Thymus (tissue), 11 donors: ENCODE data around the gene SLX9. TPM values are rescaled to one million over a fixed set of nuclear protein-coding genes. Genes with fewer than 3 reads are reported as not detected.
"Not testable (repeated sequence)": the region's sequence is repeated elsewhere in the genome, so short reads cannot be mapped to it uniquely, and the experiment has no call there.

Experiments
- DNase-seq, 9 donors: peaks; one replicate each; pipeline ENCODE4 v3.0.0-alpha.2; 2013; ENCODE audit warnings: low spot score in 9 of 9, low read depth in 6 of 9, missing footprints in 1 of 9
- H3K27ac ChIP-seq, 2 donors: one replicate each; pipeline ENCODE4 v1.5.1; 2013; ENCODE audit warnings: control low read depth in 1 of 2, low read depth in 1 of 2, low read length in 1 of 2, mild to moderate bottlenecking in 1 of 2, moderate library complexity in 1 of 2
- H3K27me3 ChIP-seq, 2 donors: one replicate each; pipeline ENCODE4 v1.5.1; 2013; ENCODE audit warnings: low read length in 1 of 2; ENCODE audit not compliant: control insufficient read depth in 2 of 2, insufficient read depth in 1 of 2
- H3K36me3 ChIP-seq, 2 donors: one replicate each; pipeline ENCODE4 v1.5.1; 2013; ENCODE audit warnings: low read length in 1 of 2, mild to moderate bottlenecking in 1 of 2, moderate library complexity in 1 of 2; ENCODE audit not compliant: control insufficient read depth in 2 of 2, insufficient read depth in 2 of 2
- H3K4me1 ChIP-seq, 2 donors: one replicate each; pipeline ENCODE4 v1.5.1; 2013; ENCODE audit warnings: low read length in 2 of 2; ENCODE audit not compliant: control insufficient read depth in 2 of 2, insufficient read depth in 2 of 2
- H3K4me3 ChIP-seq, 2 donors: one replicate each; pipeline ENCODE4 v1.5.1; 2013; ENCODE audit warnings: low read length in 2 of 2, control low read depth in 1 of 2, mild to moderate bottlenecking in 1 of 2
- H3K9me3 ChIP-seq, 2 donors: one replicate each; pipeline ENCODE4 v1.5.1; 2013; ENCODE audit warnings: low read length in 1 of 2, mild to moderate bottlenecking in 1 of 2; ENCODE audit not compliant: control insufficient read depth in 2 of 2, insufficient read depth in 1 of 2
- WGBS: extraction: QIAGEN DNeasy Blood & Tissue Kit; methylation state at CpG from one replicate; pipeline ENCODE4 v1.1.7; 2013; 5-methylcytosine and 5-hydroxymethylcytosine counted together
- polyA plus RNA-seq: library from polyadenylated mRNA; stranded (reverse); fragments of 200-250 nt; gene quantifications from one replicate; pipeline ENCODE4 v1.2.3, GENCODE V29; 2013
- total RNA-seq: library from RNA; stranded (reverse); fragments of 120-200 nt; gene quantifications from one replicate; pipeline ENCODE4 v1.2.4, GENCODE V29; 2013
- donor health status: healthy.

The SLX9 gene
- total and polyA plus RNA-seq, 2 donors = 28.4 to 29.0 TPM

DNA sequence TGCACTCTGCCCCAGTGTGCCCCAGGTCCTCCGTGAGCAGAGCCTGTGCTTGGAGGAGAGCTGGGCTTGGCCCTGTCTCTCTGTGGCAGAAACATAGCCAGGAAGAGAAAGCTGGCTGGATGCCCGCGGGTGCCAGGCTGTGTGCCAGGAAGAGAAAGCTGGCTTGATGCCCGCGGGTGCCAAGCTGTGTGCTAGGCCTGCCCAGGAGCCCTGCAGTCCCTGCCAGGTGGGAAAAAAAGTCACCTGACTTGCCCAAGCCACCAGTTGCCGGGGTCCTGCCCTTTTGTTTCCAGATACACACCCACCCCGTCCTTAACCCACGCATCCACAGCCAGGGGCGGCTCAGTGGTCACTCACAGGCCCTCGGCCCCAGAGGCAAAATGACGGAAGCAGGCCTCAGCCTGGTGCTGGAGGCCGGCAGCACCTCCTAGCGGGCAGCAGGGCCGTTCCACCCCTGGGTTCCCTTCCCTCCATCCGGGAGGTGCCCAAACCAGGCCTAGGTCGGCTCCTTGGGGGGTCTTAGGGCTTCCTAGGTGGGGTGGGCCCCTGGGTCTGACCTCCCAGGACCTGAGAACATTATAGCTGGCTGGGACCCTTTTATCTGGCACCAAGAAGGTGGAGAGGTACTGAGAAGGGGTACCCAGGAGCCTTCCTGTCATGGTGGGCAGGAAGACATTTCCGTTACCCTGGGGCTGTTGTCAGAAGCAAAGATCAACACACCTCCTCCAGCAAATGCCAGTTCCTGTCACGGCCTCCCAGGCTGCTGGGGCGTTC lies 28.3 kb upstream of the SLX9 start:
- Histone ChIP-seq H3K9me3 (peaks cover 1 to 22% of the 10 kb centered on the region in 2 donors), H3K27ac (peak overlapping the region; percentile 92 to 97), H3K4me3 (peak overlapping the region; percentile 28 to 33), H3K36me3 (peaks cover 33 to 44% of the 10 kb centered on the region in 2 donors), H3K4me1 (peaks cover 60 to 93% of the 10 kb centered on the region in 2 donors), H3K27me3 (no peaks in the 10 kb centered on the region)
- DNase-seq = peak in 4 of 9 donors; percentile 73 to 88 (median 76)
- WGBS = 18% methylated on average over 19 of the region's 19 CpGs

DNA sequence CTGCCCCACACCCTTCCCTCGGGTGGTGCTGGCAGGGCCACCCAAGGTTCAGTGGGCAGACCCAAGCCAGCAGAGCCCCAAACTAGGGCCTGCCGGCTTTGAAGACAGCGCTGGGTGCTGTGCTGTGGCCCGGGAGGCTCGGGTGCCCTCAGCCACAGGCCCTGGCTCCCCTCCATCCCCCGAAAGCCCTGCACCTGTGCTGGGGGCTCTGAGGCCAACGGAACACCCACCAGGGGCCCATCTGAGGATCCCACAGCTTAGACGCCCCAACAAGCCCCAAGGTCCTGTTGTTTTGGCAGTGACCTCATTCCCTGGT lies 27.7 kb upstream of the SLX9 start:
- H3K9me3 ChIP-seq = peaks cover 1 to 22% of the 10 kb centered on the region in 2 donors
- 5% methylated on average over 8 of the region's 8 CpGs for WGBS
- no peak for DNase-seq
- no peaks in the 10 kb centered on the region for H3K27me3 ChIP-seq
- H3K4me1 ChIP-seq = peaks cover 61 to 92% of the 10 kb centered on the region in 2 donors
- H3K27ac ChIP-seq = peak overlapping the region; percentile 92 to 97
- H3K4me3 ChIP-seq = peak overlapping the region; percentile 28 to 33
- H3K36me3 ChIP-seq = peaks cover 30 to 39% of the 10 kb centered on the region in 2 donors

- H3K4me1 ChIP-seq = peaks cover 55 to 92% of the 10 kb centered on the region in 2 donors
- peak overlapping the region; percentile 35 to 37 for H3K4me3 ChIP-seq
Observed at GRCh38 chr21:44912506-44913412, 27.1 kb upstream of the SLX9 start.

DNA sequence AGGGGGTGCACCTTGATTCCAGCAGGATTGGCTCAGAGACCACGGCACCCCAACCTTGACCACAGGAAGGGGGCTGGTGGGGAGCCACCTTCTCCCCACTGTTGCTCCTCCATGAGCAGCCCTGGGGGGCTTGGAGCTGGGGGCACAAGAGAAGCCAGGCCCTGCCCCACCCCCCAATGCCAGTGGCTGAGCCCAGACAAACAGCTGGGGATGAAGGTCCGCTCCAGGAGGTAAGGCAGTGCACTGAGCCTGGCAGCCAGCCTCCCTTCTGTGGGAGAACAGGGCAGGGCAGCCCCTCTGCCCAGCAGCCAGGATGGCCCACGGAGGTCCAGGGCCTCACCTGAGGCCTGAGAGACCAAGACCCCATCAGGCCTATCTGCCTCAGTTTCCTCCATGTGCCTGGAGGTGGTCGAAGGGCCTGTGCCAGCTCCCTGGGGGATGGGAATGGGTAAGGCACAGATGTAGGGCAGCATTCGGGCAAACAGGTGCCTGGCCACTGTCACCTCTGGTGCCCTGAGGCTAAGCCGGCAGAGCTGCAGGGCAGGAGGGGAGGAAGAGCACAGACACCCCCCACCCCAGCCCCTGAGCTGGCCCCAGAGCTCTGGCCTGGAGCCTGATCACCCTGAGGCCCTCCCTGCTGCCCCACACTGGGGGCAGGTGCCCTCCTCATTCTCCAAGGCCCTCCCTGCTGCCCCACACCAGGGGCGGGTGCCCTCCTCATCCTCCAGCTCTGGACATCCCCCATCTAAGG lies 26.2 kb upstream of the SLX9 start:
- Histone ChIP-seq H3K4me3 (peak overlapping the region; percentile 35 to 37), H3K9me3 (peaks cover 1 to 22% of the 10 kb centered on the region in 2 donors), H3K27ac (peak overlapping the region; percentile 95 to 97), H3K27me3 (no peaks in the 10 kb centered on the region), H3K36me3 (peaks cover 33 to 44% of the 10 kb centered on the region in 2 donors), H3K4me1 (peaks cover 53 to 92% of the 10 kb centered on the region in 2 donors)
- DNase-seq = peak in 1 of 9 donors; percentile 43
- WGBS = 56% methylated on average over 7 of the region's 7 CpGs

More at GRCh38 chr21:44912506-44913412, 27.1 kb upstream of the SLX9 start:
- peaks cover 29 to 38% of the 10 kb centered on the region in 2 donors for H3K36me3 ChIP-seq
- peak overlapping the region; percentile 97 for H3K27ac ChIP-seq
- H3K27me3 ChIP-seq, DNase-seq: not testable (repeated sequence)
- 68% methylated on average over 19 of the region's 25 CpGs for WGBS
- peaks cover 1 to 22% of the 10 kb centered on the region in 2 donors for H3K9me3 ChIP-seq

DNA sequence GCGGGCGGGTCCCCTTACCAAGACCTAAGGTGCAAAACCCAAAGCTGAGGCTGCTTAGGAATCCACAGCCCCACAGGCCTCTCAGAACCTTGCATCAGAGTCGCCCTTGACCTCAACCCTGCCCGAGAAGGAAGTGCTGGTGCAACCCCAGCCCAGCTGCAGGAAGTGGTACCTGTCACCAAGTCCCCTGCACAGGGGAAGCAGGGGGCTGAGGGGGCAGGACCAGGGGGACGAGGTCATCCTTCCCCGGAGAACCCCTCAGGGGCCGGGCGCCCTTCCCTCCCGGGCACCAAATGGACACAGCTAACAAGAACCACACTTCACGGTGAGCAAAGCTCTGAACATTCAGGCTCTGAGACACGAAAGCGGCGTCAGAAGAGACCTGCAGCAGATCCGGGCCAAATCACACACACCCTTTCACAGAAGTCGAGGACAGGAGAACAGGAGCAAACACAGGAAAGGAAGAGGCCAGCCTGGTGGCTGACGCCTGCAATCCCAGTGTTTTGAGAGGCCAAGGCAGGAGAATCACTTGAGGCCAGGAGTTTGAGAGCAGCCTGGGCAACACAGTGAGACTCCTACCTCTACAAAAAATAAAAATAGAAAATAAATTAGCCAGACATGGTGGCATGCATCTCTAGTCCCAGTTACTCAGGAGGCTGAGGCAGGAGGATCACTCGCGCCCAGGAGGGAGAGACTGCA lies 25.5 kb upstream of the SLX9 start:
- Histone ChIP-seq H3K27me3 (no peaks in the 10 kb centered on the region), H3K9me3 (peaks cover 1 to 19% of the 10 kb centered on the region in 2 donors), H3K36me3 (peaks cover 30 to 38% of the 10 kb centered on the region in 2 donors), H3K27ac (peak overlapping the region; percentile 95 to 97), H3K4me1 (peaks cover 54 to 92% of the 10 kb centered on the region in 2 donors), H3K4me3 (peak overlapping the region; percentile 35 to 37)
- WGBS = 38% methylated on average over 18 of the region's 18 CpGs
- DNase-seq = peak in 1 of 9 donors; percentile 79

- Histone ChIP-seq H3K4me3 (no peak overlapping the region), H3K9me3 (no peaks in the 10 kb centered on the region), H3K4me1 (peaks cover 39 to 85% of the 10 kb centered on the region in 2 donors), H3K27me3 (no peaks in the 10 kb centered on the region), H3K36me3 (peaks cover 20 to 21% of the 10 kb centered on the region in 2 donors), H3K27ac (peak overlapping the region; percentile 57 to 80)
- no peak for DNase-seq
- 86% methylated on average over 7 of the region's 7 CpGs for WGBS
Observed at GRCh38 chr21:44916965-44917364, 22.9 kb upstream of the SLX9 start.

DNA sequence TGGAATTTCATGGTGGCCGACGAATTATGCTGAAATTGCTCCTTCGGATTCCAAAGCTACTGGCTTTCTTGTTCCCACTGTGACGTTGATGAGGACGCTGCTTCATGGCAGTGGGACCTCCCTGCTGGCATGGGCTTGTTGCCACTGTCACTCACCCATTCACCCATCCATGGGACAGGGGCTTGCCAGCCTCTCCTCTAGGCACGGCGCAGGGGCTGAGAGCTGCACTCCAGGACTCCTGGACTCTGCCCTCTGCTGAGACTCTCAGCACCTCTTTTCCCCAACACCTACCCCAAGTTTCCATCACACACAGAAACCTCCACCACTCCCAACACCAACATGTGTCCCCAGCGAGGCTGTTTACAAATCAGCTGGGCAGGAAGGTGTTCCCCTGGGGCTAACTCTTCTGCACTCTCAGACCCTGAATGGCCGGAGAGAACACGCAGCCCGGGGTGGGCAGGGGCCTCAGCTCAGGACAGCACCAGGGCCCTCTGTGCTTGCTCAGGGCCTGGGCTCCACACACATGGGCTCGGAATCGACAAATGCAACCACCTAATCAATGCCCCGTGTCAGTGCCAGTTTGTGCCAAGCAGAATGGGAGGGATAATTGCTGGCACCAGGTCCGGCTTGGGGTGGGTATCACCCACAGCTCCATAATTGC lies 22.3 kb upstream of the SLX9 start:
- no peak for DNase-seq
- H3K4me1 ChIP-seq = peaks cover 33 to 84% of the 10 kb centered on the region in 2 donors
- H3K9me3 ChIP-seq = no peaks in the 10 kb centered on the region
- peak overlapping the region; percentile 26 to 33 for H3K27ac ChIP-seq
- no peak overlapping the region for H3K4me3 ChIP-seq
- no peaks in the 10 kb centered on the region for H3K27me3 ChIP-seq
- H3K36me3 ChIP-seq = peaks cover 20 to 21% of the 10 kb centered on the region in 2 donors
- 94% methylated on average over 15 of the region's 15 CpGs for WGBS

GRCh38 chr21:44918107-44918470 lies 21.7 kb upstream of the SLX9 start:
- no peak for DNase-seq
- 92% methylated on average over 12 of the region's 12 CpGs for WGBS
- Histone ChIP-seq H3K4me3 (no peak overlapping the region), H3K36me3 (peaks cover 20 to 21% of the 10 kb centered on the region in 2 donors), H3K27me3 (no peaks in the 10 kb centered on the region), H3K9me3 (no peaks in the 10 kb centered on the region), H3K4me1 (peaks cover 30 to 83% of the 10 kb centered on the region in 2 donors), H3K27ac (peak overlapping the region in 1 of 2 donors; percentile 33)
